Eye (tissue), 1 donor: ENCODE measurements around the gene AATK.

Source experiments
- DNase-seq: peaks from one replicate; pipeline ENCODE4 v3.0.0-alpha.2; 2015

AATK gene

DNA sequence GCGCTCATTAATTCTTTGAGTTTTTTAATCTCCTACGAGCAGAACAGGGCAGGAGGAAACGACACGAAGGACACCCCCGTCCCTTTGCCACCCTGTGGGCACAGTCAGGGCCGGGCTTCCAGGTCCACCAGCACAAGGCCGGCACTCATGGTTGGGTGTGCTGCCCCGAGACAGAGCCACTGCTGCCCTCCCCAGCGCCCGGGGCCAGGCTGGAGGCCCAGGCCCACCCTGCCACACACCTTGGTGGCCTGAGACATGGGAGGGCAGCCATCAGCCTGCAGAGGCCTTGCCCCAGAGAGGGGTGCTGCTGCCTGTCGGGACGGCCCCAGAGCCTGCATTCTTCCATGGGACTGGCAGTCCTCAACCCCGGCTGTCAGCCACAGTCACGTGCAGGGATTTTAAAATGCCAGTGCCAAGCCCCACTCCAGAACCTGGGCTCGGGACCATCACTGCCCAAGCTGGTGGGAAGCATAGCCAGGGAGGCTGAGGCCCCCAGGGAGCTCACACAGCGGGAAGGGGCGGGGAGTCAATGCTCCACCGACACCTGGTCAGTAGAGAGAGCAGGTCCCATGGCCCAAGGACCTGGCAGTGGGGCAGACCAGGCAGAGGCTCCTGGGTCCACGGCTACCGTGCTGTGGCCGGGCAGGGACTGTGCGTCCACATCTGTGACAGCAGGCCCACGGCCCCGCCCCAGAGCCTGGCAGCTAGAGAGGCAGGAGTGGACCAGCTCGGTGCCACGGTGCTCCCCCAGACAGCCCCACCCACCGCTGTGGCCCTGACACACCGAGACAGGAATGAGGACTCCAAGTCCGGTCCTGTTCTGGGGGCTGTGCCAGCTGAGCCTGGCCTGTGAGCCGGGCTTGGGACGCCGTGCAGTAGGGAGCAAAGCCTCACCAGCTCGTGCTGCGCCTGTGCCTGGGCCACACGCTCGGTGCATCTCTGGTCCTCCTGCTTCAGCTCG lies 29.2 kb upstream of the AATK start:
- DNase-seq: no peak

DNA sequence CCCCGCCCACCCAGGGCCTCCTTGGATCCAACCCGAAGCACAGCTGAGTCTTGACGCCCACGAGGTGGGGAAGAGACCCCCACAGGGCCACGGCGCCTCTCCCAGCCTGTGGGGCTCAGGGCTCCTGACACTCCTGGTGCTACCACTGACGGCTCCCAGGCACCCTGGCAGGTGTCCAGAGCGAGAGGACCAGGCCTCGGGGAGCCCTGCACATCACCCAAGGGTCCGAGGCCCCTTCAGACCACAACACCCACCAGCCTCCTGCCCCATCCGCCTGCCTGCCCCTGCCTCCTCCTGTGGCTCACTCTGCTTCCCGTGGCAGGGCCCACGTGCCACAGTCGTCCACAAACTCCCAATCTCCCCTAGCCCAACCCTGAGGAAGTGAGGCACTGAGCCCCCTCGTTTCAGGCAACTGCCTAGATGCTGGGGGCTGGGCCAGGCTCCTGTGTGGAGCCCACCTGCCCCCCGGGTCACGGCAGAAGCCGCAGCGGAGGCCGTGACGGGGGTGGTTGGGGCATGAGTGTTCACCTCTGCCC lies 28.3 kb upstream of the AATK start:
- DNase-seq: no peak

DNA sequence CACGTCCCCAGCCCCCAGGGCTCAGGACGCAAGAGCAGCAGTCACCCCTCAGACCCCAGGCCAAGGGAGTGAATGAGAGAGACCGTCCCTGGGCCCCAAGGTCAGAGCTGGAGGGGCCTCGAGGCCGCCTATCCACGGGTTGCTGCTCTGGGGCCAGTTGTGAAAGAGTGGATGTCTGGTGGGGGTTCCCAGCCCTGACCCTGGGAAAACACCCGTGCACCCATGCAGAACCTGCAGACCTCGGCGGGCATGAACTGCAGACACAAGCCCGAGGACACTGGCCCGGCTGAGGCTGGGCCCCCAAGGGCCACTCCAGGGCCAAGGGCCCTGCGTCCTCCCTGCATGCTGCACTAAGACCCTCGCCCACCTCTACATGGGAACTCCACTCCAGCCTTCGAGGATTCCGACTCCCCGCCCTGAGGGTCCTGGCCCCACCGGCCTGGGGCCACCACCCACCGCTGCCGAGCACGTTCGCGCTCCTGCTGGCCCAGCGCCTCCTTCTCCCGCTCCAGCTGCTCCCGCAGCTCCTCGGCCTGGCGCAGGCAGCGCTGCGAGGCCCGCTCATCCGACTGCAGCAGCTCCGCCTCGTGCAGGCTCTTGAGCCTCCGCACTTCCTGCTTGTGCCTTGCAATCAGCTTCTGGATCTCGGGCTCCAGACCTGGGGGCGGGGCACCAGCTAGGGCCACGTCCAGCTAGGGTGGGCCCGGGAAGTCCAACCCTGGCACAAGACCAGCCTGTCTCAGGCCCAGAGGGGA lies 27.6 kb upstream of the AATK start:
- DNase-seq: no peak

DNA sequence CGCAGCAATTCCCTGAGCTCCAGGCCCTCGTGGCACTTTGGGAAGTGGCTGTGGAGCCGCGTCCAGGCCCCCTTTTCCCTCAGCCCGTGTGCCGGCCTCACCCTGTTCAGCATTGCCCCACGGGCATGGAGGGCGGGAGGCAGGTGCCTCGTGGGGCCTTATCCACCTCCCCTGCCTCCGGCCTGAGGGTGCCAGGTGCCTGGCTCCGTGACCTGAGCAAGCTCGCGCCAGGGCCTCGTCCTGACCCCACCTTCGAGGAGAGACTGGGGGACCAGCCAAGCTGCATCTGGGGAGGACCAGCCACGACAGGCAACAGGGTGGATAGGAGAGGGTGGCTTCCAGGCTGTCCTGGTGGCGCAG lies 27.0 kb upstream of the AATK start:
- no peak for DNase-seq

DNA sequence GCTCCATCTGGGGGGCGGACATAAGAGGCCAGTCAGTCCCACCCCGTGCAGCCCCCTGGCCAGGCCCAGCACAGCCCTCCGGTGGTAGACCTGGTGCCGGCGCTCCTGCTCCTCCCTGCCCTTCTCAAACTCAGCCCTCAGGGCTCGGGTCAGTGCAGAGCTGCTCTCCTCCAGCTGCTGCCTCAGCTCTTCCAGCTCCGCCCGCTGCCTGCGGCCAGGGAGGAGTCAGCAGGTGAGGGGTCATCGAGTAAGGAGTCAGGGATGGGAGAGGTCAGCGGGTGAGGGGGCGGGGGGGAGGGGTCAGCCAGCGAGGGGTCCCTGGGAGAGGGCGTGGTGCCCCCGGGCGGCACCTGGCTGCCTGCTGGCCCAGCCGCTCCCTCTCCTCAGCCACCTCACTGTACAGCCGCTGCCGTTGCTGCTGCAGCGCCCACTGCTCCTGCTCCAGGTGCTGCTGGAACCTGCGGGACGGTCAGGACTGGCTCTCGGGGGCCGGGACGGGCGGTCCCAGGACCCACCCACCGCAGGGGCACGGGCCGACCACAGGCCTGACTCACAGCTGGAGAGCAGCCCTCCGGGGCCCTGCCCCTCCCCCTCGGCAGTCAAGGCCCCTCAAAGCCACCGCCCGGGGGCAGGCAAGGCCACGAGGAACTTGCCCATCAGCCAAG lies 26.5 kb upstream of the AATK start:
- no peak for DNase-seq

DNA sequence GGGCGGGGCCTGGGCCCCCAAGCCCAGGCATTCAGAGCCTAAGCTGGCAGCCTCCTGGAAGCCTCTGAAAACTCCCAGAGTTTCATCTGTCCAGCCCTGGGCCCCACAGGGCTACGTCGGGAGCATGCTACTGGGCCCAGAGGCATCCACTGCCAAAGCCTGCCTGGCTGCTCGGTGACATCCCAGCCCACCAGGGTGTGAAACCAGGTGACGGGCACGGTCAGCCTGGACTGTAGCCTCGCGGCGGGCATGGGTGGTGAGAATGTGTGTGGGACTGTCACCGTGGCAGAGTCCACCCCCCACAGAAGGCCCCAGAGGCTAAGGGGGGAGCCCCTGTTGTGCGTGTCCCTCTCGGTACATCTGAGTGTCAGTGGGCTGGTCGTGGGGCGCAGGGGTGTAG lies 25.6 kb upstream of the AATK start:
- no peak for DNase-seq

DNA sequence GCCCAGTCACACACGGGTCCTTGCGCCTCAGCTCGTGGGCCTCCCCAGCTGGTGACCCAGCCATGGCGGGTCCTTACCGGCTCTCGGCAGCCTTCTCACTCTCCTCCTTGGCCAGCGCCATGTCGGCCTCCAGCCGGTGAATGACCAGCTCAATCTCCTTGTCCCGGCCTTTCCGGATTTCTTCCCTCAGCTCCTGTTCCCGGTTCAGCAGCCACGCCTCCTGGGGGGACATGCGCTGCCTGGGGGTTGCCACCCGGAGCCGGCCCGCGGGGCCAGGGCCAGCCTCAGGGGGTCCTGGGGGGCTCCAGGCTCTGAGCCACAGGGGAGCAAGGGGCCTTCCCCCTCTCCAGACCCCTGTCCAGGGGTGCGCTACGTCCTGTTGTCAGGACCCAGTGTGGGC lies 25.1 kb upstream of the AATK start:
- no peak for DNase-seq

DNA sequence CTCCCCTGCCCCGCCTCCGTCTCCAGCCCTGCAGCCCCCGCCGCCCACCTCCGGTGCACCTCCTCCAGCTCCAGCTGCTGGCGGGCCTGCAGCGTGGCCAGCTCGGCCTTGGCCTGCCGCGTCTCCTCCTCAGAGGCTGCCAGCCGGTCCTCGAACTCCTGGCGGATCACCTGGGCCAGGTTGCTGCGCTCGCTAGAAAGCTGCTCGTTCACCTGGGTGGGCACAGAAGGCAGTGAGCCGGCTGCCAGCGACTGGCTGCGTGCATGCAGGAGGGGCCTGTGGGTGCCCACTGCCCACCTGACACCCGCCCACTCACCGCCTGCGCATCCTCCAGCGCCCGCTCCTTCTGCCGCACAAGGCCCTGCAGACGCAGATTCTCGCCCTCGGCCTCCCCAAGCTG lies 24.6 kb upstream of the AATK start:
- DNase-seq: no peak

DNA sequence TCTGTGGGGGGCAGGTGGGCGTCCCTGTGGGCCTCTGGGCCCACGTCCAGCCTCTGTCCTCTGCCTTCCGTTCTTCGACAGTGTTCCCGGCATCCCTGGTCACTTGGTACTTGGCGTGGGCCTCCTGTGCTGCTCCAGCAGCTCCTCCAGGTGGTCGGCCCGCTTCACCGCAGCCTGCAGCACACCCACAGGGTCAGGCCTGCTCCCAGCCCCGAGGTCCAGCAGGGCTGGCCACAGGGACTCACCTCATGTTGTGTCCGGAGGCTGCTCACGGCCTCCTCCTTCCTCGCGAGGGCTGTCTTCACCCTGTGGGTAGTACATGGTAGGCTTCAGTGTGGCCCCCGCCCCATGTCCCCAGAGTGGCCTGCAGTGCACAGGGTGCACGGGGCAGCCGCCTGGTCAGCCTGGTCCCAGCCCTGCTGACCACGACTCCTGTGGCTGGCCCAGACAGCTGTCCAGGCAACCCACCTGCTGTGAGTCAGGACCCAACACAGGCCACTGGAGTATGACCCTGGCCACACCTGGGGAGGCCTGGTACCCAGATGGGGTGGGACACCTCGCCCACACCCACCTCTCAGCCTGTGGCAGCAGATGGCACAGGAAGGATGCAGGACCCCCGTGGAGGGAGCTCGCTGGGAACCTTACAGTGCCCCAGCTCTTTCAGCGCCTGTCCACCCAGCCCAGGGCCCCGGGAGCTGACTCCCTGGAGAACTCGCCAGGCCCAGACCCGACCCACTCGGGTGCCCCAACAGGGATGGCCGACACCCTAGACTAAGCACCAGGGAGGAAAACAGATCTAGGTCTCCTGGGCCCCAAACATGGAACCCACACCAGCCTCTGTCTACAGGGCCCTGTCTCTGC lies 23.9 kb upstream of the AATK start:
- no peak for DNase-seq

DNA sequence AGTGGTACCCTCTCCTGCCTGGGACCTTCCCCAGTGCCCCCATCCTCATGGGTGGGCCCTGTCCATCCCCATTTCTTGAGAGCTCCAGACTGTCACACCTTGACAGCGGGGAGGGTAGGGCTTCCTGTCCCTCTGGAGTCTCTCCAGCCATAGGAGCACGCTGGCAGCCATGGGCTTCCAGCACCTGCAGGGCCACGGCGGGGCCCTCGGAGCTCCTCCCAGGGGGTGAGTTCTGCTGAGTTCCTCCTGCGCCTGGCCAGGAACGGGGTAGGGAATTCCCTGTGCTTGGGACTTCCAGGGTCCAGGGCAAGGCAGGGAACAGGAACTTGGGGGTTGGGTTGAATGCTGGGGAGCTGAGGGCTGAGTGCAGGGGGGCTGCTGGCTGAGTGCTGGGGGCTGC lies 23.0 kb upstream of the AATK start:
- no peak for DNase-seq

DNA sequence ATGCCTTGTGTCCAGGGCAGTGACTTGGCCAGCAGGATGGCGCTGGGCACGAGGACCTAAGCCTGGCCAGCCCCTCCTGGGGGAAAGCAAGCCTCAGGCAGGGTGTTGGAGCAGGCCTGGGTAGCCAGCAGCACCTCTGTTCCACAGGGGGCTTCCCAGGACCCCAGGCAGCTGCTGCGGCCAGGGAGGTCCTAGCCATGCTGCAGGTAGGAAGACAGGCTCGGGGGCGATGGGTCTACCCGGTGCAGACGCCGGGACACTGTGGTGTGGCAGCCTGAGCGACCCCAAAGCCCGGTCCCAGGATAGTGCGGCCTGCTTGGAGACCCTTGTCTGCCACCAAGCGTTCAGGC lies 22.4 kb upstream of the AATK start:
- no peak for DNase-seq

DNA sequence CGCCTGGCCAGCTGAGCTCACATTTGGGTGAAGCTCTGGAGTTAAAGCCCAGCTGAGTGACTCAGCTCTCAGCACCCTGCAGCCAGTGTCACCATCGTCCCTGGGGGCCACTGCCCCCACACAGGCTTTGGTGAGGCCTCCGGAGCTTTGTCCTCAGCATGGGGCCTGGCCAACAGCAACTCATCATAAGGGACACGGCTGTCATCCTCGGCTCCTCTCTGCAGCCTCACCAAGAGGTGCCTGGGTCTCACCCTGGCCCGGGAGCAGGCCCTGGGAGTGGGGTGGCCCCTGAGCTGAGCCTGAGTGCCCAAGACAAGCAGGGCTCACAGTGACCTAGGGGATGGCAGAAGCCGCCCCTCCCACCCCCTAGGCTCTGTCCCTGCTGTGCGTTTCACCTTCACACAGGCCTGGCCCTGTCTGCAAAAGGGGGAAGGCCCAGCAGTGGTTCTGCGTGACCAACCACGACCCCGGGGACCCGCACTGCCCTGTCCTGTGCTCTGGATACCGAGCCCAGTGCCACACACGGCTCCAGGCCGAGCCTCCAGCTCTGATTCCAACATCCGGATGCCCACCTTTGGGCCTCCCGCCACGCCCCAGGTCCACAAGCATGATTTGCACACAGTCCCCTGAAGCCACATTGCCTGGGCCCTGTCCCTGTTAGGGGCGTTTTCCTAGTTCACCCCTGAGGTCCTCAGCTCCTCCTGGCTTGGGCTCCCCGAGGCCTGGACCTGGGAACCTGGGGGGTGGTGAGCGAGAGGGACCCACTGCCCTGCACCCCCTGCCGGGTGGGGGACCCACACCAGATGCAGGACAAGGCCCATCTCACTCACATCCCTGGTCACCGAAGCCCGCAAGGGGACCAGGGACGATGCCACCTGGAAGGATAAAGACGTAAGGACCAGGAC lies 21.8 kb upstream of the AATK start:
- DNase-seq: no peak

DNA sequence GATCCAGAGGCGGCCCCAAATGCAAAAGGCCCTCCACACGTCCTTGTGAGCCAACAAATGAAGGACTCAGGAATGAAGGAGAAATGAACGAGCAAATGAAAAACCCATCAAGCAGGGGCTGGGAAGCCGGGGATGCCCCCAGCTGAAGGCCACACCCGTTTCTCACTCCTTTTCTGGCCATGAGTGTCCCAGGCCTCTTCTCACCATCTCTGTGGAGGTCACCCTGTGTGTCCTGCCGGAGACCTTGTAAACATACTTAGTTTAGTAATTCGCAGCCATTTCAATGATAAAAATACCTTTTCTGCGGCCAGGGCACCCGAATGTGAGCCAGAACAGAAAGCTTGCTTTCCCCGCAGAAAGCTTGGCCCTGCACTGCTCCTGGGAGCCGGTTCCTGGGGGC lies 21.1 kb upstream of the AATK start:
- no peak for DNase-seq

DNA sequence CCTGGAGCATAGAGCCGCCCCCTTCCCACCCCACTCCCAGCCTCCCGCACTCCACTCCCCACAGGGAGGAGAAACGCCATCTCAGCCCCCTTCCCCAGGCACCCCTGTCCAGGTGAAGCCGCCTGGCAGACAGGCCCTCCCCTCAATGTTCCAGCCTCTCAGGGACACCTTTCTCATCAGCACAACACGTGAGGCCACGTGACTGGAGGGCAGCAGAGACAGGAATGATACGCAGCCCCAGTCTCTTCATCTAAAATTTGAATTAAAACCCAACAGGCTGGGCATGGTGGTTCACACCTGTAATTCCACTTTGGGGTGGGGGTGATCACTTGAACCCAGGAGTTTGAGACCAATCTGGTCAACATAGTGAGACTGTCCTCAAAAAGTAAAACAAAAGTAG lies 20.2 kb upstream of the AATK start:
- no peak for DNase-seq

DNA sequence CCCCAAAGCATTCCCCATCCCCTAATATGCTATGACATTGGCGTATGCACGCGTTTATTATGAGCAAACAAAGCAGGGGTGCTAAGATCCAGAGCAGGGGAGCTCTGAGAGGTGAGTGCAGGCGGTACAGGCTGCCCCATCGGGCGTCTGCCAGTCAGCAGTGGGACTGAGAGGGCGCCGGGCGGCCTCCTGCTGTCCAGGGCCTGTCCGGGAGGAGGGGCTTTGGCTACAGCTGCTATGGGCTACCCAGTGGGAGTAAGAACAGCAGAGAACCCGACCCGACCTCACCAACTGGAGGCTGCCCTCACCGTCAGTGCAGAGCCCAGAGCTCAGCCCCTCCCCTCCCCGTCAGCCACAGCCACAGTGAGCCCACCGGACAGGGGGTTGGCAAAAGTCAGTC lies 18.5 kb upstream of the AATK start:
- peak; percentile 64 for DNase-seq

DNA sequence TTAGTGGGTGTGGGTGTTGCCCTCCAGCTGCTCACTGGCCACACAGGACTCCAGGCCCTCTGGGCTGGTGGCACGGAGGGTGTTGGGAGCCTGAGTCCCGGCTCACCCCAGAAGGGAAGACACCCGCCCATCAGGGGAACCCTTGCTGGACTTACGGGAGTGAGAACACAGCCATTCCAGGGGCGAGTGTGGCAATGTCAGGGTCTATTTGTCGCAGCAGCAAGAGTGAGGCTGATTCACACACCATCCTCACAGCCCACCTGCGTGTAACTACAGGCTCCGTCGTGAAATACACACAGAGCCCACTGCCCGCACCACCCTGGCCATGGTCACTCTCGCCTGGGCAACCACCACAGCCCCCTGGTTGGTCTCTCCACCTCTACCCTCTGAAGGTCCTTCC lies 17.8 kb upstream of the AATK start:
- no peak for DNase-seq

DNA sequence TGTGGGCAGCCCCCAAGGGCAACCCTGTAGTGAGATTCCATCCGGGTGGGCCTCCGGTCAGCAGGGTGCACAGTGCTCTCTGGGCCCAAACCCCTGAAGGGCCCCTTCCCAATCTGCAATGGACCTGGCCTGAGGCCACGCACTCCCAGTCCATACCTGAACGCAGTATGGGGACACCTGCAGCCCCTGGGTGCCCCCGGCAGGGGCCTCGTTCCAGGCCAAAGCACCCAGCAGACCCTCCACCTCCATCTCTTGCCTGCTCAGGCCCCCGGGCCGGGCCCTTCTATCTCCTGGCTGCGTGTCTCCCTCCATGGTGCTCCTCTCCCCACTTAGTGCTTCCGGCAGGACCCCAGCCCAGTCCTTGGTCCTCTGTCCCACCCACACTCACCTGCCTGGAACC lies 17.3 kb upstream of the AATK start:
- no peak for DNase-seq

DNA sequence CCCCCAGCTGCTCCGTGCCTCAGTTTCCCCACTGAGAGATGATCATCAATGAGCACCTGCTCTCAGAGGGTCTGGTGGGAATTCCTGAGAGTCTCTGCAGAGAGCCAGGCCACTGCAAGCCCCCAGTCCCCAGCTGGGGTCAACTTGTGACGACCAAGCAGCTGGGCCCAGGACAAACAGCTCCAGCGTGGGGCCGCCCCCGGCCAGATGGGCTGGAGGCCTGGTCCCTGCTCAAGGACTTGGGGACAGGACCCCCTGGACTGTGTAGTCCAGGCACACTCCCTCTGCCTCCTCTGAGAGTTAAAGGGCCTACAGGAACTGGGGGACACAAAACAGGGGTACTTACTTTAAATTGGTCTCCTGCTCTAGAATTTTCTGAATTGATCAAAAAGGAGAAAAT lies 16.6 kb upstream of the AATK start:
- no peak for DNase-seq

DNA sequence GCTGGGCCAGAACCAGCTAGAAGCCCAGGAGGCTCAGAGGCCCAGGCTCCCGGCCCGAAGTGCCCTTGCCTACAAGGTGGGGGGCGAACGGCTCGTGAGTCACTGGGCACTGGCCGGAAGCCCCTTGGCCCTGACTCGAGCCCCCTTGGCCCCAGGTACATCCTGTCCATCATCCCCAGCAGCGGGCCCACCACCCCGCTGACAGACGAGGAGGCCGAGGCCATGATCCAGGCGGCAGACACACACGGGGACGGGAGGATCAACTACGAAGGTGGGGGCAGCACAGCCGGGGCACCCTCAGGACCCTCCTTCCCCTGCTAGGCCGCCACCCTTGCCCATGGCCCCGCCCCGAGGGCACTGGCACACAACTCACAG lies 15.8 kb upstream of the AATK start:
- no peak for DNase-seq

DNA sequence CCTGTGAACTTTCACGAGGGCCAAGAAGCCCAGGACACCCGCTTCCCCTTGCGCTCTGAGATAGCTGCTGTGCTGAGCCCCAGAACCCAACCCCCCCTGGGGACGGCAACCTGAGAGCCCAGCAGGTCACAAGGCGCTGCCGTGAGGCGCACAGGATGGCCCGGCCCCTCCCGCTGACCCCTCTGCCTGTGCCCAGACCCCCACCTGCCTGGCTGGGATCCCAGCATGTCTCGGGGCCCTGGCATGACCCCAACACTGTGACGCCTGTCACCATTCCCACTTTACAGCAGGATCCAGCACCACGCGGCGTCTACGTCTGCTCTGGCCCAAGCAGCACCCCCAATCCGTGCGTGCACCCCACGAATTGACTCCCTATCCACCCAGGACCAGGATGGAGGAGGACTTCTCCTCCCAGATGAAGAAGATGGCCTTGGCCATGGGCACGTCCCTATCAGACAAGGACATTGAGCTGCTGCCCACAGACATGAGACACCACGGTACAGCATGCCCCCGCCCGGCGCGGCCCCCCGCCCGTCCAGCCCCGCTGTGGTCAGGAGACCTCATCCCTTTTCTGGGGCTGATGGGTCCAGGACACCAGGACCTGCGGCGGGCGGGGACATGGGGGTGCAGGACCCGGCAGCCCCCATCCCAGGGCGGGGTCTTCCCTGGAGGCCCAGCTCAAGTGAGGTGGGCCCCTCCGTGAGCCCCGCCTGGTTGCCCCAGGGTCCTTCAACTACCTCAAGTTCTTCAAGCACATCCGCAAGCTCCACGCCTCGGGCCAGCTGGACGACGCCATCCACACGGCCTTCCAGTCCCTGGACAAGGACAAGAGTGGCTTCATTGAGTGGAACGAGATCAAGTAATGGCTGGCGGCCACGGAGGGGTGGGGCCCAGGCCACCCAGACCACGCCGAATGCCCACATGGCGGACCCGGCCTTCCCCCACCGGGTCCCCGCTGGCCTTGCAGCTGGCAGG lies 15.1 kb upstream of the AATK start:
- no peak for DNase-seq
